HK-2 (cell line): ENCODE results near the gene ATP9A.

ENCODE experiments used
- DNase-seq: peaks from one replicate; pipeline ENCODE4 v3.0.0-alpha.2; 2018; ENCODE audit not compliant: unreplicated experiment

ATP9A gene

GRCh38 chr20:51602131-51602530, 166.1 kb downstream of the ATP9A start:
- no peak for DNase-seq

GRCh38 chr20:51600950-51601349, 167.2 kb downstream of the ATP9A start:
- DNase-seq, result no peak

- no peak for DNase-seq
Observed at GRCh38 chr20:51600016-51600420, 168.2 kb downstream of the ATP9A start.

GRCh38 chr20:51598556-51598955, 169.6 kb downstream of the ATP9A start:
- no peak for DNase-seq

GRCh38 chr20:51597389-51598231, 170.6 kb downstream of the ATP9A start:
- no peak for DNase-seq

GRCh38 chr20:51596668-51597388, 171.4 kb downstream of the ATP9A start:
- no peak for DNase-seq

GRCh38 chr20:51595744-51596143, 172.4 kb downstream of the ATP9A start:
- no peak for DNase-seq

- DNase-seq, result peak; percentile 84
Observed at GRCh38 chr20:51595058-51595532, 173.1 kb downstream of the ATP9A start.

- DNase-seq, result no peak
Observed at GRCh38 chr20:51594236-51595057, 173.7 kb downstream of the ATP9A start.

- no peak for DNase-seq
Observed at GRCh38 chr20:51593584-51593983, 174.6 kb downstream of the ATP9A start.

- no peak for DNase-seq
Observed at GRCh38 chr20:51592564-51592963, 175.6 kb downstream of the ATP9A start.

- DNase-seq, result no peak
Observed at GRCh38 chr20:51591871-51592270, 176.3 kb downstream of the ATP9A start.

- no peak for DNase-seq
Observed at GRCh38 chr20:51588762-51589161, 179.4 kb downstream of the ATP9A start.

GRCh38 chr20:51587145-51587544, 181.0 kb downstream of the ATP9A start:
- no peak for DNase-seq

GRCh38 chr20:51586005-51586440, 182.2 kb downstream of the ATP9A start:
- DNase-seq, result peak; percentile 32

- DNase-seq, result no peak
Observed at GRCh38 chr20:51585148-51585547, 183.0 kb downstream of the ATP9A start.

GRCh38 chr20:51584737-51585136, 183.5 kb downstream of the ATP9A start:
- no peak for DNase-seq

GRCh38 chr20:51584116-51584515, 184.1 kb downstream of the ATP9A start:
- no peak for DNase-seq

- DNase-seq, result no peak
Observed at GRCh38 chr20:51583499-51583898, 184.7 kb downstream of the ATP9A start.

GRCh38 chr20:51583073-51583472, 185.1 kb downstream of the ATP9A start:
- DNase-seq, result no peak

- no peak for DNase-seq
Observed at GRCh38 chr20:51581571-51581970, 186.6 kb downstream of the ATP9A start.

- peak; percentile 74 for DNase-seq
Observed at GRCh38 chr20:51579137-51579536, 189.1 kb downstream of the ATP9A start.
